Astrocyte (in vitro differentiated cells and primary cell): ENCODE measurements around the gene DNAJC7. TPM values are rescaled to one million over a fixed set of nuclear protein-coding genes. Genes with fewer than 3 reads are reported as not detected.

Source experiments
- DNase-seq: peaks from one replicate; pipeline ENCODE4 v3.0.0-alpha.2; 2010; ENCODE audit warnings: low read depth
- FAIRE-seq: peaks from 2 replicates; lab custom pipeline; 2011; peaks lifted over from hg19 to GRCh38; lab: Jason Lieb, UNC
- H2AFZ ChIP-seq: 2 replicates; pipeline ENCODE4 v1.6.0; 2012; ENCODE audit warnings: low read depth, low read length, inconsistent platforms
- H3K27ac ChIP-seq: 2 replicates; pipeline ENCODE4 v1.5.1; 2011; ENCODE audit warnings: low read depth, low read length, inconsistent platforms
- H3K27me3 ChIP-seq: 2 replicates; pipeline ENCODE4 v1.6.0; 2011; ENCODE audit warnings: low read length, inconsistent platforms; ENCODE audit not compliant: insufficient read depth
- H3K36me3 ChIP-seq: 2 replicates; pipeline ENCODE4 v1.5.1; 2011; ENCODE audit warnings: low read length, inconsistent platforms; ENCODE audit not compliant: insufficient read depth
- H3K4me1 ChIP-seq: 2 replicates; pipeline ENCODE4 v1.5.1; 2011; ENCODE audit warnings: low read length, inconsistent platforms; ENCODE audit not compliant: insufficient read depth
- H3K4me2 ChIP-seq: 2 replicates; pipeline ENCODE4 v1.6.0; 2012; ENCODE audit warnings: low read length, inconsistent platforms
- H3K4me3 ChIP-seq: 2 replicates; pipeline ENCODE4 v1.5.1; 2011; ENCODE audit warnings: low read depth, mild to moderate bottlenecking, low read length, inconsistent platforms; ENCODE audit not compliant: insufficient read depth
- H3K79me2 ChIP-seq: 2 replicates; pipeline ENCODE4 v1.6.0; 2012; ENCODE audit warnings: mild to moderate bottlenecking, low read length, inconsistent platforms; ENCODE audit not compliant: insufficient read depth
- H3K9ac ChIP-seq: 2 replicates; pipeline ENCODE4 v1.6.0; 2012; ENCODE audit warnings: mild to moderate bottlenecking, low read length, inconsistent platforms
- H3K9me3 ChIP-seq: 2 replicates; pipeline ENCODE4 v1.5.1; 2012; ENCODE audit warnings: low read depth, mild to moderate bottlenecking, low read length, inconsistent platforms; ENCODE audit not compliant: insufficient read depth
- H4K20me1 ChIP-seq: 2 replicates; pipeline ENCODE4 v1.6.0; 2012; ENCODE audit warnings: low read length, inconsistent platforms; ENCODE audit not compliant: insufficient read depth
- H3K27ac Mint-ChIP-seq: one replicate; pipeline ENCODE4 v1.8.0; 2021; ENCODE audit warnings: mild to moderate bottlenecking, mixed read lengths; ENCODE audit not compliant: unreplicated experiment
- H3K27me3 Mint-ChIP-seq: one replicate; pipeline ENCODE4 v1.8.0; 2021; ENCODE audit warnings: low read depth, mixed read lengths; ENCODE audit not compliant: unreplicated experiment
- H3K36me3 Mint-ChIP-seq: one replicate; pipeline ENCODE4 v1.8.0; 2021; ENCODE audit warnings: low read depth, mixed read lengths; ENCODE audit not compliant: unreplicated experiment
- H3K4me1 Mint-ChIP-seq: one replicate; pipeline ENCODE4 v1.8.0; 2021; ENCODE audit warnings: low read depth, mixed read lengths; ENCODE audit not compliant: unreplicated experiment
- H3K4me3 Mint-ChIP-seq: one replicate; pipeline ENCODE4 v1.8.0; 2021; ENCODE audit warnings: mild to moderate bottlenecking, moderate library complexity, mixed read lengths; ENCODE audit not compliant: unreplicated experiment
- H3K9me3 Mint-ChIP-seq: one replicate; pipeline ENCODE4 v1.8.0; 2021; ENCODE audit warnings: mild to moderate bottlenecking, mixed read lengths; ENCODE audit not compliant: unreplicated experiment
- EZH2 ChIP-seq: IDR thresholded peaks from 2 replicates; pipeline ENCODE4 v1.6.1; 2012; ENCODE audit warnings: mild to moderate bottlenecking, low read length, inconsistent platforms; ENCODE audit not compliant: insufficient read depth
- total RNA-seq: library from RNA; stranded (reverse); gene quantifications from 2 replicates; pipeline ENCODE4 v1.2.1, GENCODE V29; 2021
- TF ChIP-seq, protein P1 (sequence below): IDR thresholded peaks from 2 replicates; pipeline ENCODE4 v1.5.1; 2011; ENCODE audit warnings: low read depth, mild to moderate bottlenecking, inconsistent platforms, low read length, moderate library complexity; ENCODE audit not compliant: insufficient read depth

DNAJC7 gene
- total RNA-seq, 1 donor from 2014 or later: 96.0 TPM

DNA sequence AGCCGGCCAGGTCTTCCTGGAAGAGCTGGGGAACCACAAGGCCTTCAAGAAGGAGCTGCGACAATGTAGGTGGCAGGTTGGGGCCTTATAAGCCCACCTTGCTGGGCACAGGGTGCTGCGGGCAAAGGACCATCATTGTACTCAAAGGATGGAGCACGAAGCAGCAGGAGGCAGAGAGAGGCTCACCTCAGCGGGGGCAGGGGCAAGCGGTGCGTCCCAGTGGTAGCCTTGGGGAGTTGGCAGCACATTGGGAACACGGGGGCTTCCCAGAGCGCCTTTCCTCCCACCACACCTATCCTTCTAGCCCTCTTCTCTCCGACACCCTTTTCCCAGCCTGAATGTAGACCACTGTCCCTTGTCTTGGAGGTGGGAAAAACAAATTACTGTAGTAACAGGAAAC lies 48.6 kb downstream of the DNAJC7 start:
- H3K4me2 ChIP-seq: peak overlapping the region; percentile 86
- H3K4me3 Mint-ChIP-seq: peak overlapping the region; percentile 89

DNA sequence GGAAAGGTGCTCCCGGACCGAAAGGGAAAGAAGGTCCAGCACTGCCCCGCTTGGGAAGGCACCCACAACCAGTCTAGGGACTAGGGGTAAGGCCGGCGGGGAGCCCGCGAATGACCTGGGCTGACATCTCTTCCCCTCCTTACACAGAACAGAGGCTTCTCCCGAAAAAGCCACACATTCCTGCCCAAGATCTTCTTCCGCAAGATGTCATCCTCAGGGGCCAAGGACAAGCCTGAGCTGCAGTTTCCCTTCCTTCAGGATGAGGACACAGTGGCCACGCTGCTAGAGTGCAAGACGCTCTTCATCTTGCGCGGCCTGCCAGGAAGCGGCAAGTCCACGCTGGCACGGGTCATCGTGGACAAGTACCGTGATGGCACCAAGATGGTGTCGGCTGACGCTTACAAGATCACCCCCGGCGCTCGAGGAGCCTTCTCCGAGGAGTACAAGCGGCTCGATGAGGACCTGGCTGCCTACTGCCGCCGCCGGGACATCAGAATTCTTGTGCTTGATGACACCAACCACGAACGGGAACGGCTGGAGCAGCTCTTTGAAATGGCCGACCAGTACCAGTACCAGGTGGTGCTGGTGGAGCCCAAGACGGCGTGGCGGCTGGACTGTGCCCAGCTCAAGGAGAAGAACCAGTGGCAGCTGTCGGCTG lies 49.2 kb downstream of the DNAJC7 start:
- Histone ChIP-seq H2AFZ (no peak overlapping the region), H3K4me3 (peak overlapping the region; percentile 84), H3K79me2 (peaks cover 55% of the 10 kb centered on the region), H3K27ac (no peak overlapping the region), H3K4me2 (peak overlapping the region; percentile 86), H4K20me1 (peaks cover 47% of the 10 kb centered on the region), H3K36me3 (peaks cover 11% of the 10 kb centered on the region), H3K4me1 (peaks cover 23% of the 10 kb centered on the region), H3K9me3 (no peaks in the 10 kb centered on the region), H3K9ac (peak overlapping the region; percentile 96), H3K27me3 (no peaks in the 10 kb centered on the region)
- no peak for TF ChIP-seq EZH2
- TF ChIP-seq, protein P1, sequence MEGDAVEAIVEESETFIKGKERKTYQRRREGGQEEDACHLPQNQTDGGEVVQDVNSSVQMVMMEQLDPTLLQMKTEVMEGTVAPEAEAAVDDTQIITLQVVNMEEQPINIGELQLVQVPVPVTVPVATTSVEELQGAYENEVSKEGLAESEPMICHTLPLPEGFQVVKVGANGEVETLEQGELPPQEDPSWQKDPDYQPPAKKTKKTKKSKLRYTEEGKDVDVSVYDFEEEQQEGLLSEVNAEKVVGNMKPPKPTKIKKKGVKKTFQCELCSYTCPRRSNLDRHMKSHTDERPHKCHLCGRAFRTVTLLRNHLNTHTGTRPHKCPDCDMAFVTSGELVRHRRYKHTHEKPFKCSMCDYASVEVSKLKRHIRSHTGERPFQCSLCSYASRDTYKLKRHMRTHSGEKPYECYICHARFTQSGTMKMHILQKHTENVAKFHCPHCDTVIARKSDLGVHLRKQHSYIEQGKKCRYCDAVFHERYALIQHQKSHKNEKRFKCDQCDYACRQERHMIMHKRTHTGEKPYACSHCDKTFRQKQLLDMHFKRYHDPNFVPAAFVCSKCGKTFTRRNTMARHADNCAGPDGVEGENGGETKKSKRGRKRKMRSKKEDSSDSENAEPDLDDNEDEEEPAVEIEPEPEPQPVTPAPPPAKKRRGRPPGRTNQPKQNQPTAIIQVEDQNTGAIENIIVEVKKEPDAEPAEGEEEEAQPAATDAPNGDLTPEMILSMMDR: no peak
- FAIRE-seq (no peak), DNase-seq (no peak)
- Mint-ChIP-seq H3K9me3 (no peaks in the 10 kb centered on the region), H3K4me3 (peak overlapping the region; percentile 89), H3K27ac (peak overlapping the region; percentile 45), H3K27me3 (no peaks in the 10 kb centered on the region), H3K4me1 (peaks cover 17% of the 10 kb centered on the region), H3K36me3 (peaks cover 24% of the 10 kb centered on the region)

More for the DNA sequence above, 48.6 kb downstream of the DNAJC7 start:
- Histone ChIP-seq H3K4me3 (no peak overlapping the region), H3K4me1 (peaks cover 23% of the 10 kb centered on the region), H4K20me1 (peaks cover 53% of the 10 kb centered on the region), H3K9ac (no peak overlapping the region), H3K27ac (no peak overlapping the region), H3K36me3 (peaks cover 11% of the 10 kb centered on the region), H2AFZ (no peak overlapping the region), H3K79me2 (peaks cover 57% of the 10 kb centered on the region), H3K9me3 (no peaks in the 10 kb centered on the region), H3K27me3 (no peaks in the 10 kb centered on the region)
- no peak overlapping the region for H3K27ac Mint-ChIP-seq
- no peaks in the 10 kb centered on the region for H3K9me3 Mint-ChIP-seq
- FAIRE-seq: no peak
- no peaks in the 10 kb centered on the region for H3K27me3 Mint-ChIP-seq
- H3K4me1 Mint-ChIP-seq: peaks cover 17% of the 10 kb centered on the region
- TF ChIP-seq EZH2: no peak
- TF ChIP-seq, protein P1: no peak
- H3K36me3 Mint-ChIP-seq: peaks cover 26% of the 10 kb centered on the region
- no peak for DNase-seq
